GM18868 (cell line): ENCODE data around the gene NMNAT1.
"Not testable (repeated sequence)": the region's sequence is repeated elsewhere in the genome, so short reads cannot be mapped to it uniquely, and the experiment has no call there.

Source experiments
- ATAC-seq: cut with Tn5 transposase; IDR thresholded peaks from one replicate; pipeline ENCODE4 v1.9.1; 2021; ENCODE audit warnings: mild to moderate bottlenecking, moderate library complexity; ENCODE audit not compliant: unreplicated experiment

The NMNAT1 gene

GRCh38 chr1:9917901-9918300, 25.4 kb upstream of the NMNAT1 start:
- no peak for ATAC-seq

- ATAC-seq, result no peak
Observed at GRCh38 chr1:9920606-9921005, 22.7 kb upstream of the NMNAT1 start.

- no peak for ATAC-seq
Observed at GRCh38 chr1:9922342-9922741, 20.9 kb upstream of the NMNAT1 start.

DNA sequence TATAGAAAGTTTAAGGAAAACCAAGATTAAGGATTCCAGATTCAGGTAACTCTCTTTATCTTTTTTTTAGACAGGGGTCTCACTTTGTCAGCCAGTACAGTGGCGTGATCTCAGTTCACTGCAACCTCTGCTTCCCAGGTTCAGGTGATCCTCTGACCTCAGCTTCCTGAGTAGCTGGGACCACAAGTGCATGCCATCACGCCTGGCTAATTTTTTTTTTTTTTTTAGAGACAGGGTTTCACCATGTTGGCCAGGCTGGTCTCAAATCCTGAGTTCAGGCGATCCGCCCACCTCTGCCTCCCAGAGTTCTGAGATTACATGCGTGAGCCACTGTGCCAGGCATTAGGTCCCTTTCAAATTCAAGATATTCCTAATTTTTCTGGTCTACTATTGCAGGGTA, 16.0 kb upstream of the NMNAT1 start:
- no peak for ATAC-seq

DNA sequence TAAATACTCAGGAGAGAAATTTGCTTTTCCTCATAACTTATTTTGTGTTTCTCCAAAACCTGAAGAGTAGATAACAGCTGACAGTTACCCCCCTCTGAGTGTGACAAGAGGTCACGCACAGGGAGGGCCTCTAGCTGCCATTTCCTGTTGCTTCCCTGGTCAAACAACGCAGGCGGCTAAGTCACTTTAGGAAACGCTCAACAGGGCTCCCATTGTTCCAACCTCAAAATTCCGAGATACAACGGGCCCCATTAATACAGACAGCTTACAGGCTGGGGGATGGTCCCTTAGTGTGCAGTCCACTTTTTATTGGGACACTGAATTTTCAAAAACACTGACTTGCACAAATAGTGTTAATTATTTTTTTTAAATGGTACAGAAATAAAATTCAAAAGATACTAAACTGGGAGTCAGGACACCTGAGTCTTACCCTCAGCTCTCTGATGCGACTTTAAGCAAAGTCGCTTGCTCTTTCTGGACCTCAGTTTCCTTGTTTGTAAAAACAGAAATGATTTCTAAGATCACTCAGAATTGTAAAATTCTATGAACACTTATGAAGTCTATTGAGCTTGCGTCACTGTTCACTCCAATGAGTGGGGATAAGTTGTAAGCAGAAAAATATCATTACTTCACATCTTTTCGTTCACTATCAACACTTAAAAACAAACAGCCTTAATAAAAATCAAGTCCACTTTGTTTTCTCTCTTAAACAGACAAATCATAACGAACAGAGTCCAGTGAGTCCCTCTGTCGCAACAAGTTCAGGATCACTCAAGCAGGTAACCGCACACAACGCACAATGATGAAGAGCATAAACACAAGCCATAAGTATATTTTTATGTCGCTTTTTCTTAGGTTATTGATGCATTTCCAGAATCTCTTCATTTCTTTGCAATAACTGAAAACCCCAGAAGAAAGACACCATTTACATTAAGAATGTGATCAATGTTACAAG, 13.6 kb upstream of the NMNAT1 start:
- no peak for ATAC-seq

- no peak for ATAC-seq
Observed at GRCh38 chr1:9942399-9942938, 806 bp upstream of the NMNAT1 start.

GRCh38 chr1:9946315-9946714, 3.0 kb downstream of the NMNAT1 start:
- ATAC-seq, result no peak

GRCh38 chr1:9957726-9958125, 14.5 kb downstream of the NMNAT1 start:
- no peak for ATAC-seq

DNA sequence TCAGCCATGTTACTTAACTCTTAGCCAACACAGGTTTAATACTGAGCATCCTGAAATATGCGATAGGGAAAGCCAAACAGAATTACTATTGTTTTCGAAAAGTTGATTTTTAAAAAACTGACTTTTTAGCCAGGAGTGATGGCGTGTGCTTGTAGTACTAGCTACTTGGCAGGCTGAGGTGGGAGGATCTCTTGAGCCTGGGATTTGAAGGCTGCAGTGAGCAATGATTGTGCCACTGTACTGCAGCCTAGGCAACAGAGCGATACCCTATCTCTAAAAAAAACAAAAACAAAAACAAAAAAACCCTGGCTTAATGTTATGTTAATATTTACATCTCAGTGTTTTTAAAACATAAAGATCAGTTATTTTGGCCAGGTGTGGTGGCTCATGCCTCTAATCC, 16.7 kb downstream of the NMNAT1 start:
- no peak for ATAC-seq

- peak; percentile 62 for ATAC-seq
Observed at GRCh38 chr1:9960706-9961562, 17.7 kb downstream of the NMNAT1 start.

DNA sequence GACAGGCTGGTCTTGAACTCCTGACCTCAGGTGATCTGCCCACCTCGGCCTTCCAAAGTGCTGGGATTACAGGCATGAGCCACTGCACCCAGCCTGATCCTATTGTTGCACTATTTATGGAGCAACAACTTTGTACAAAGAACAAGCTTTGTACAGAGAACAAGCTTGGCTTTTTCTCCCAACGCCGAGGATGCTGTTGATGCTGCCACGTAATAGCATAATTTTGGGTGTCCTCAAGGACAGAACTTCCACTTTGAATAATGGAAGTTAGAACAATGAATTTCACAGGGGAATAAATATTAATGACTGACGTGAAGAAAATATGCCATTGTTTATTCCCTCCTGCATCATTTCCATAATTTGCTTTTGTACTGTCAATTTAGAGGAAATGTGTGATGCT, 41.0 kb downstream of the NMNAT1 start:
- ATAC-seq, result no peak

DNA sequence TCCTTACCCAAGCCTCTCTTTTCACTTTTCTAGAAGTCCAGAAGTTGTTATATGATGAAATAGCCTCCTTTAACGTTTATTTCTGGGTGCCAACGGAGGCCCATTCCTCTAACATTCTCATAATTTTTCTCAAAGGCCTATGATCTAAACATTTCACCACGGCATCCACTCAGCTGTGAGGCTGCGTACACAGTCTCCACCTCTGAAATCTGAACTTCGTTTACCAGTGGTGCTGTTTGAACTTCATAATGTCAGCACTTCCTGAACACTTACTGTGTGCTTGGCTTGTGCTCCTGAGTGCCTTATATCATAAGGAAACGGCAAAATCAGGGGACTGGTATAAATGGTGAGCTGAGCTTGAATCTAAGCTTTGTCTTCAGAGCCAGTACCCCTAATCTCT, 41.7 kb downstream of the NMNAT1 start:
- no peak for ATAC-seq

- ATAC-seq, result no peak
Observed at GRCh38 chr1:9989773-9990172, 46.5 kb downstream of the NMNAT1 start.

DNA sequence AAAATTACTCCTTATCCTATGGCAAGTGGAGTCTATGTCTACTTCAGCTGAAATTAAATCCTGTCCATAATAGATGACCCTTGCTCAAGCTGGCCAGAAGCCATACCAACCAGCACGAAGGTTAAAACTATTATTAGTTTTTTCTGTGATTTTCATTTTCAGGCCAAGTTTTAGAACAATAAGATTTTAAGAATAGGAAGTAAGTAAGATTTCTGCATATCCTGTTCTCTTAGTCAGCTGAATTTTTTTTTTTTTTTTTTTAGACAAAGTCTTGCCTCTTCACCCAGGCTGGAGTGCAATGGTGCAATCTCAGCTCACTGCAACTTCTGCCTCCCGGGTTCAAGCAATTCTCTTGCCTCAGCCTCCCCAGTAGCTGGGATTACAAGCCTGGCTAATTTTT, 47.7 kb downstream of the NMNAT1 start:
- no peak for ATAC-seq

DNA sequence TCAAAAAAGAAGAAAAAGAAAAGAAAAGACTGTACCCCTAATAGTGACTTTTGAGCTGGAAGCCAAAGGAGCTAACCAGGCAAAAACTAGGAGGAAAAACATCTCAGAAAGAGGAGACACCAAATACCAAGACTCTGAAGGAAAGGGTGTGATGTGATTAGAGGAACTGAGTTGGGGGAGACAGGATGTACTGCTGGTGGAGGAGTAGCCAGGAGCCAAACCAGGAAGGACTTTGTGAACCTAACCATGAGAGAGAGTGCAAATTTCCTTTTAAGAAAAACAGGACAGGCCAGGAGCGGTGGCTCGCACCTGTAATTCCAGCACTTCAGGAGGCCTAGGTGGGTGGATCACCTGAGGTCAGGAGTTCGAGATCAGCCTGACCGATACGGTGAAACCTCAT, 49.6 kb downstream of the NMNAT1 start:
- no peak for ATAC-seq

GRCh38 chr1:9993561-9994075, 50.3 kb downstream of the NMNAT1 start:
- ATAC-seq, result no peak

DNA sequence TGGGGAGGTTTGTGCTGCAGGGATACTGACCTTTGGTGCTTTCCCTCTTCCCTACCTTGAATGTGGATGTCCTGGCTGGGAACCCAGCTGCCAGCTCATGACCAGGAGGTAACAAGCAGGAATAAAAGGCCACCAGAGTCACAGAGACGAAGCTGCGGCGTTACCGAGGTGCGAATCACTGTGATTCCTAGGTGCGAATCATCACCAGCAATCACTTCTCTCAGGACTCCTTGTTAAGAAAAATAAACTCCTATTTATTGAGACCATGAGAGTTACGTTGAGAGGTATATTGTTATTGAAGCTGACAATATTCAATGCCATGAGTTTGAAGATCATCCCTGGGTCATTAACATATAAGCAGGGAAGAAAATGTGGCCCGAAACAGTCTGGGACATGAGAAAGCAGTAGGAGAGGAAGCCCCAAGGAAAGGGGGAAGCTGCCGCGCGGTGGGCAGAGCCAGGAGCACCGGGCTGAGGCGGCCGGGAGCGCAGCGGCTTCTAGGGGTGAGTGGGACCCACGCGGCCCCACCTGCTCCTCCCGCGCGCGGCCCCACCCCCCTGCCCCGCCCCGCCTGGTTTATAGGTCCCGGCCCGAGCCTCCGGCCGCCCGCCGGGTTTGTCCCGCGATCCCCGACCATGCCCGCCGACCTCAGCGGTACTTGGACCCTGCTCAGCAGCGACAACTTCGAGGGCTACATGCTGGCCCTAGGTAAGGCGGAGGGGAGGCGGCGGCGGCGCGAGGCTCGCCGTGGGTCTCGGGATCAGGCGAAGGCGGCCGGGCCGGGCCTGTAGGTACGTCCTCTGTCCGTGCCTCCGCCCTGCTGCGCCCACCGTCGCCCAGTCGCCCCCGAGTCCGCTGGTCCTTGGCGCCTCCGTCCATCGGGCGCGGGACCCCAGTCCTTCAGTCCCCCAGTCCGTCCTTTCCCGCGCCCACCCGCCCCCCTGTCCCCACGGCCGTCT, 53.6 kb downstream of the NMNAT1 start, which contains the start of gene RBP7:
Gene RBP7, plus strand, starts transcription at position 605 of the 959 bp plus-strand sequence. Its CDS starts 31 bp downstream, at position 636.
- no peak for ATAC-seq

GRCh38 chr1:10001016-10001665, 57.9 kb downstream of the NMNAT1 start:
- ATAC-seq, result no peak

- ATAC-seq, result not testable (repeated sequence)
Observed at GRCh38 chr1:10005248-10005647, 62.0 kb downstream of the NMNAT1 start.

- no peak for ATAC-seq
Observed at GRCh38 chr1:10007169-10007568, 63.9 kb downstream of the NMNAT1 start.
